GM23338 (cell line): ENCODE results near the gene MRPS34.

ENCODE experiments used
- CREB1 ChIP-seq: fragments of 250-450 bp; sonication (Bioruptor Pico); IDR thresholded peaks from 2 replicates; pipeline ENCODE4 v1.5.0; 2020; ENCODE audit warnings: low read depth, mild to moderate bottlenecking, moderate library complexity
- CTCF ChIP-seq, 2 experiments: fragments of 200-600 bp in 1 of 2; sonication (generic) in 1 of 2; conservative IDR thresholded peaks; 2 replicates each; pipeline versions ENCODE4 v1.5.1 to v1.6.1; 2016 to 2017; ENCODE audit warnings: antibody characterized with exemption in 2 of 2, low read depth in 2 of 2, mild to moderate bottlenecking in 2 of 2, moderate library complexity in 1 of 2
- ETS1 ChIP-seq: IDR thresholded peaks from 2 replicates; pipeline ENCODE4 v1.6.1; 2016; ENCODE audit warnings: antibody characterized with exemption
- EZH2 ChIP-seq: fragments of 200-600 bp; sonication (generic); IDR thresholded peaks from one replicate; pipeline ENCODE4 v1.8.0; 2017; ENCODE audit warnings: antibody characterized with exemption, mild to moderate bottlenecking, low read depth; ENCODE audit not compliant: unreplicated experiment
- EZH2phosphoT487 ChIP-seq: fragments of 200-600 bp; sonication (generic); IDR thresholded peaks from one replicate; pipeline ENCODE4 v1.8.1; 2018; ENCODE audit warnings: antibody characterized with exemption; ENCODE audit not compliant: unreplicated experiment
- JUNB ChIP-seq: IDR thresholded peaks from one replicate; pipeline ENCODE4 v1.6.1; 2016; ENCODE audit warnings: antibody characterized with exemption; ENCODE audit not compliant: unreplicated experiment
- NANOG ChIP-seq: IDR thresholded peaks from 2 replicates; pipeline ENCODE4 v1.6.1; 2016; ENCODE audit warnings: antibody characterized with exemption, borderline replicate concordance
- POLR2AphosphoS5 ChIP-seq: IDR thresholded peaks from 2 replicates; pipeline ENCODE4 v1.6.1; 2016; ENCODE audit warnings: antibody characterized with exemption, low read depth
- REST ChIP-seq: IDR thresholded peaks from one replicate; pipeline ENCODE4 v1.6.1; 2018; ENCODE audit warnings: antibody characterized with exemption; ENCODE audit not compliant: unreplicated experiment
- STAT1 ChIP-seq: IDR thresholded peaks from one replicate; pipeline ENCODE4 v1.6.1; 2016; ENCODE audit warnings: antibody characterized with exemption; ENCODE audit not compliant: unreplicated experiment
- ZNF114 ChIP-seq: fragments of 250-450 bp; sonication (Bioruptor Pico); IDR thresholded peaks from 2 replicates; pipeline ENCODE4 v1.5.0; 2020; ENCODE audit warnings: mild to moderate bottlenecking, moderate library complexity
- ZNF331 ChIP-seq: fragments of 250-450 bp; sonication (Bioruptor Pico); IDR thresholded peaks from 2 replicates; pipeline ENCODE4 v1.5.0; 2020; ENCODE audit warnings: low read depth, mild to moderate bottlenecking, moderate library complexity
- ZNF462 ChIP-seq: fragments of 250-450 bp; sonication (Bioruptor Pico); IDR thresholded peaks from 2 replicates; pipeline ENCODE4 v1.5.0; 2020; ENCODE audit warnings: mild to moderate bottlenecking, moderate library complexity

- no peak for TF ChIP-seq CTCF (conservative IDR thresholded peaks at IDR 0.05; ENCODE audit: low read depth in 2 of 2)
- no peak for TF ChIP-seq POLR2AphosphoS5
- no peak for TF ChIP-seq EZH2
- no peak for TF ChIP-seq EZH2phosphoT487
- no peak for TF ChIP-seq CREB1 (CRISPR knock-in tag)
- no peak for TF ChIP-seq ZNF462 (CRISPR knock-in tag)
- no peak for TF ChIP-seq REST
- TF ChIP-seq STAT1, result no peak
- TF ChIP-seq ZNF114 (CRISPR knock-in tag), result no peak
- no peak for TF ChIP-seq ETS1
- no peak for TF ChIP-seq JUNB
- no peak for TF ChIP-seq NANOG
- TF ChIP-seq ZNF331, result no peak
These were observed 48.0 kb upstream of the MRPS34 start for GRCh38 chr16:1820946-1821290.
